ENCODE results near the gene MAP3K7.

DNA sequence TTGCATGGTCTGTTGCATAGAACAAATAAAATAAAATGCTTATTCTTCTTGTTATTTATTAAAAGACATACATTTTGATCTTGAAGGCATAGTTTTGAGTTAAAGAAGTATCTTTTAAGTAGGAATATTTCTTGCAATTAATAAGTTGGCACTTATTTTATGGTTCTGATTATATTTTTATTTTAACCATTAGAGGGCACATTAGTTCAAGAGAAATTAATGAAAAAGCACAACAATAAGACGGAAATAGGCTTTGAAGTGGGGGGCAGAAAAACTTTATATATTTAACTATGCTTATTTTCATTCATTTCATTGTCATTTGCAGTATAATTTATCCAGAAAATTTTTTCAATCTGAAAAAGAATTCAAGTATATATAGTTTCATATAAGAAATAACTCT lies 44.2 kb upstream of the MAP3K7 start:
- TF ChIP-seq, protein P1, sequence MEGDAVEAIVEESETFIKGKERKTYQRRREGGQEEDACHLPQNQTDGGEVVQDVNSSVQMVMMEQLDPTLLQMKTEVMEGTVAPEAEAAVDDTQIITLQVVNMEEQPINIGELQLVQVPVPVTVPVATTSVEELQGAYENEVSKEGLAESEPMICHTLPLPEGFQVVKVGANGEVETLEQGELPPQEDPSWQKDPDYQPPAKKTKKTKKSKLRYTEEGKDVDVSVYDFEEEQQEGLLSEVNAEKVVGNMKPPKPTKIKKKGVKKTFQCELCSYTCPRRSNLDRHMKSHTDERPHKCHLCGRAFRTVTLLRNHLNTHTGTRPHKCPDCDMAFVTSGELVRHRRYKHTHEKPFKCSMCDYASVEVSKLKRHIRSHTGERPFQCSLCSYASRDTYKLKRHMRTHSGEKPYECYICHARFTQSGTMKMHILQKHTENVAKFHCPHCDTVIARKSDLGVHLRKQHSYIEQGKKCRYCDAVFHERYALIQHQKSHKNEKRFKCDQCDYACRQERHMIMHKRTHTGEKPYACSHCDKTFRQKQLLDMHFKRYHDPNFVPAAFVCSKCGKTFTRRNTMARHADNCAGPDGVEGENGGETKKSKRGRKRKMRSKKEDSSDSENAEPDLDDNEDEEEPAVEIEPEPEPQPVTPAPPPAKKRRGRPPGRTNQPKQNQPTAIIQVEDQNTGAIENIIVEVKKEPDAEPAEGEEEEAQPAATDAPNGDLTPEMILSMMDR (IDR thresholded peaks at IDR 0.05; ENCODE audit: insufficient read depth, low read depth, low read length) = no peak
- TF ChIP-seq EZH2 (IDR thresholded peaks at IDR 0.05; ENCODE audit: insufficient read depth, low read length) = no peak
